H9 (cell line): Measurements from ENCODE around the gene FLVCR2. TPM values are rescaled to one million over a fixed set of nuclear protein-coding genes. Genes with fewer than 3 reads are reported as not detected.

Experiments
- DNase-seq: peaks from one replicate; pipeline ENCODE4 v3.0.0-alpha.2; 2017
- H2AFZ ChIP-seq: one replicate; pipeline ENCODE4 v1.6.1; 2013; ENCODE audit warnings: mild to moderate bottlenecking, low read length, control low read depth, moderate library complexity
- H2AK5ac ChIP-seq: 2 replicates; pipeline ENCODE4 v1.6.1; 2013; ENCODE audit warnings: low read length, control low read depth, mixed read lengths; ENCODE audit not compliant: insufficient read length
- H2BK120ac ChIP-seq: one replicate; pipeline ENCODE4 v1.6.1; 2013; ENCODE audit warnings: low read depth, mild to moderate bottlenecking, low read length, control low read depth, inconsistent platforms; ENCODE audit not compliant: poor library complexity, severe bottlenecking
- H2BK12ac ChIP-seq: 2 replicates; pipeline ENCODE4 v1.6.1; 2013; ENCODE audit warnings: low read length, control low read depth, mixed read lengths, low read depth; ENCODE audit not compliant: insufficient read length
- H2BK15ac ChIP-seq: 2 replicates; pipeline ENCODE4 v1.6.1; 2013; ENCODE audit warnings: low read depth, low read length, control low read depth
- H2BK20ac ChIP-seq: one replicate; pipeline ENCODE4 v1.6.1; 2013; ENCODE audit warnings: low read depth, mild to moderate bottlenecking, low read length, control low read depth, inconsistent platforms; ENCODE audit not compliant: poor library complexity, severe bottlenecking
- H2BK5ac ChIP-seq: 2 replicates; pipeline ENCODE4 v1.6.1; 2013; ENCODE audit warnings: low read length, control low read depth, mixed read lengths; ENCODE audit not compliant: insufficient read length
- H3K14ac ChIP-seq: 2 replicates; pipeline ENCODE4 v1.6.1; 2013; ENCODE audit warnings: low read length, control low read depth; ENCODE audit not compliant: insufficient read depth
- H3K18ac ChIP-seq: 2 replicates; pipeline ENCODE4 v1.6.1; 2013; ENCODE audit warnings: low read depth, mild to moderate bottlenecking, mixed read lengths, low read length, control low read depth; ENCODE audit not compliant: insufficient read length
- H3K23ac ChIP-seq: 2 replicates; pipeline ENCODE4 v1.6.1; 2013; ENCODE audit warnings: low read length, control low read depth, mixed read lengths, low read depth; ENCODE audit not compliant: insufficient read length
- H3K23me2 ChIP-seq: 2 replicates; pipeline ENCODE4 v1.6.1; 2013; ENCODE audit warnings: low read depth, mild to moderate bottlenecking, mixed read lengths, low read length, control low read depth; ENCODE audit not compliant: insufficient read length, poor library complexity, severe bottlenecking
- H3K27ac ChIP-seq: 2 replicates; pipeline ENCODE4 v1.5.1; 2013; ENCODE audit warnings: low read length, control low read depth, mixed read lengths, low read depth; ENCODE audit not compliant: insufficient read length
- H3K27me3 ChIP-seq: 2 replicates; pipeline ENCODE4 v1.6.1; 2013; ENCODE audit warnings: low read length, control low read depth, inconsistent platforms; ENCODE audit not compliant: insufficient read depth
- H3K4ac ChIP-seq: 2 replicates; pipeline ENCODE4 v1.6.1; 2013; ENCODE audit warnings: low read depth, mild to moderate bottlenecking, control low read depth, inconsistent platforms, low read length, moderate library complexity
- H3K4me1 ChIP-seq: 2 replicates; pipeline ENCODE4 v1.6.1; 2013; ENCODE audit warnings: low read length, control low read depth, inconsistent platforms; ENCODE audit not compliant: insufficient read depth
- H3K4me2 ChIP-seq: 2 replicates; pipeline ENCODE4 v1.6.1; 2013; ENCODE audit warnings: low read length, control low read depth, mixed read lengths; ENCODE audit not compliant: insufficient read length, insufficient read depth
- H3K56ac ChIP-seq: 2 replicates; pipeline ENCODE4 v1.6.1; 2013; ENCODE audit warnings: low read depth, mild to moderate bottlenecking, mixed read lengths, low read length, control low read depth; ENCODE audit not compliant: insufficient read length
- H3K79me1 ChIP-seq: 2 replicates; pipeline ENCODE4 v1.6.1; 2013; ENCODE audit warnings: low read depth, mild to moderate bottlenecking, moderate library complexity, low read length, control low read depth, inconsistent platforms; ENCODE audit not compliant: insufficient read depth, poor library complexity, severe bottlenecking
- H3K79me2 ChIP-seq: 2 replicates; pipeline ENCODE4 v1.6.1; 2013; ENCODE audit warnings: low read length, control low read depth, inconsistent platforms; ENCODE audit not compliant: insufficient read depth
- H3K9ac ChIP-seq: 2 replicates; pipeline ENCODE4 v1.6.1; 2013; ENCODE audit warnings: low read length, control low read depth, mixed read lengths; ENCODE audit not compliant: insufficient read length; ENCODE audit errors: extremely low read depth
- H3K9me3 ChIP-seq: one replicate; pipeline ENCODE4 v1.6.1; 2013; ENCODE audit warnings: low read depth, low read length, inconsistent platforms; ENCODE audit not compliant: control insufficient read depth
- H3T11ph ChIP-seq: one replicate; pipeline ENCODE4 v1.6.1; 2013; ENCODE audit warnings: mild to moderate bottlenecking, low read length, control low read depth, inconsistent platforms
- H4K20me1 ChIP-seq: one replicate; pipeline ENCODE4 v1.6.1; 2013; ENCODE audit not compliant: control insufficient read depth, insufficient read length, insufficient read depth
- H4K5ac ChIP-seq: 2 replicates; pipeline ENCODE4 v1.6.1; 2013; ENCODE audit warnings: low read depth, mild to moderate bottlenecking, mixed read lengths, low read length, control low read depth; ENCODE audit not compliant: insufficient read length
- H4K8ac ChIP-seq: replicated peaks from 2 replicates; pipeline ENCODE4 v1.6.1; 2013; ENCODE audit warnings: low read length, control low read depth, mixed read lengths, low read depth; ENCODE audit not compliant: insufficient read length
- H4K91ac ChIP-seq: 2 replicates; pipeline ENCODE4 v1.6.1; 2013; ENCODE audit warnings: low read depth, mild to moderate bottlenecking, moderate library complexity, mixed read lengths, low read length, control low read depth; ENCODE audit not compliant: insufficient read length
- H3K27ac Mint-ChIP-seq, 3 experiments: 2 replicates in 2 of 3; 3 replicates in 1 of 3; pipeline ENCODE4 v1.8.0; 2020 to 2021; ENCODE audit warnings: mixed read lengths in 3 of 3, mild to moderate bottlenecking in 1 of 3, moderate library complexity in 1 of 3
- H3K27me3 Mint-ChIP-seq: 2 replicates; pipeline ENCODE4 v1.8.0; 2021; ENCODE audit warnings: low read depth, mild to moderate bottlenecking, moderate library complexity, mixed read lengths
- H3K36me3 Mint-ChIP-seq, 3 experiments: 2 replicates in 2 of 3; 3 replicates in 1 of 3; pipeline ENCODE4 v1.8.0; 2020 to 2021; ENCODE audit warnings: low read depth in 3 of 3, mixed read lengths in 3 of 3; ENCODE audit not compliant: insufficient read depth in 1 of 3
- H3K4me1 Mint-ChIP-seq, 2 experiments: 2 replicates each; pipeline ENCODE4 v1.8.0; 2020; ENCODE audit warnings: mixed read lengths in 2 of 2
- H3K4me3 Mint-ChIP-seq, 2 experiments: 2 replicates in 1 of 2; 3 replicates in 1 of 2; pipeline ENCODE4 v1.8.0; 2020 to 2021; ENCODE audit warnings: mild to moderate bottlenecking in 2 of 2, mixed read lengths in 2 of 2, moderate library complexity in 1 of 2
- H3K9me3 Mint-ChIP-seq, 2 experiments: 2 replicates in 1 of 2; 3 replicates in 1 of 2; pipeline ENCODE4 v1.8.0; 2020; ENCODE audit warnings: mild to moderate bottlenecking in 2 of 2, mixed read lengths in 2 of 2, moderate library complexity in 1 of 2
- WGBS: extraction: QIAGEN DNeasy Blood & Tissue Kit; methylation state at CpG from one replicate; pipeline ENCODE4 v1.1.7; 2013; ENCODE audit warnings: missing lambda C conversion rate, low lambda C conversion rate, mixed read lengths; ENCODE audit not compliant: insufficient read length; ENCODE audit errors: extremely low coverage; 5-methylcytosine and 5-hydroxymethylcytosine counted together
- total RNA-seq: library from RNA; stranded (reverse); gene quantifications from 2 replicates; pipeline ENCODE4 v1.2.1, GENCODE V29; 2021
- TF ChIP-seq, protein P1 (sequence below): fragments of 200-600 bp; sonication (generic); conservative IDR thresholded peaks from 3 replicates; pipeline ENCODE4 v1.8.0; 2021; ENCODE audit warnings: antibody characterized with exemption, mild to moderate bottlenecking

The FLVCR2 gene
- total RNA-seq, 1 experiment from 2014 or later: 7.1 TPM

DNA sequence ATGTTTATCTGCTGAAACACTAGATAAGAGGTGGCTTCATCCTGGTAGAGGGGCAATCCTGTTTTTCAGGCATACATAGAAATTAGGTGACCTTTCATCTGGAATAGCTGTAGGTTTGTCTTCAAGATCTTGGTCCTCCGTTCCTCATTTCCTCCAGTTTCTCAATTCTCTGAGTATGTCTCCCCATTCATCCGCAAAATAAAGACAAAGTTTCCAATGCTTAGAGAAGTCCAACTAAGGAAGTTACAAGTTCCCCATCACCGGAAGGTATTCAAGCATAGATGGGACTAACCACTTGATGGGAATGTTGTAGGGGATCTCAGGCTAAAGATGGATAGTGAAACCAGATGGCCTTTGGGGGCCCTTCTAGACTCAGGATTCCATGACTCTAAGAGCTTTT, 48.0 kb downstream of the FLVCR2 start:
- TF ChIP-seq, protein P1, sequence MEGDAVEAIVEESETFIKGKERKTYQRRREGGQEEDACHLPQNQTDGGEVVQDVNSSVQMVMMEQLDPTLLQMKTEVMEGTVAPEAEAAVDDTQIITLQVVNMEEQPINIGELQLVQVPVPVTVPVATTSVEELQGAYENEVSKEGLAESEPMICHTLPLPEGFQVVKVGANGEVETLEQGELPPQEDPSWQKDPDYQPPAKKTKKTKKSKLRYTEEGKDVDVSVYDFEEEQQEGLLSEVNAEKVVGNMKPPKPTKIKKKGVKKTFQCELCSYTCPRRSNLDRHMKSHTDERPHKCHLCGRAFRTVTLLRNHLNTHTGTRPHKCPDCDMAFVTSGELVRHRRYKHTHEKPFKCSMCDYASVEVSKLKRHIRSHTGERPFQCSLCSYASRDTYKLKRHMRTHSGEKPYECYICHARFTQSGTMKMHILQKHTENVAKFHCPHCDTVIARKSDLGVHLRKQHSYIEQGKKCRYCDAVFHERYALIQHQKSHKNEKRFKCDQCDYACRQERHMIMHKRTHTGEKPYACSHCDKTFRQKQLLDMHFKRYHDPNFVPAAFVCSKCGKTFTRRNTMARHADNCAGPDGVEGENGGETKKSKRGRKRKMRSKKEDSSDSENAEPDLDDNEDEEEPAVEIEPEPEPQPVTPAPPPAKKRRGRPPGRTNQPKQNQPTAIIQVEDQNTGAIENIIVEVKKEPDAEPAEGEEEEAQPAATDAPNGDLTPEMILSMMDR: no peak
- H4K8ac ChIP-seq: no peak overlapping the region
- H3K14ac ChIP-seq: no peak overlapping the region
- H2BK20ac ChIP-seq: no peak overlapping the region
- Mint-ChIP-seq H3K4me3 (no peak overlapping the region), H3K27me3 (no peaks in the 10 kb centered on the region), H3K36me3 (no peaks in the 10 kb centered on the region; a peak in 1 of 7 replicates), H3K9me3 (no peaks in the 10 kb centered on the region), H3K4me1 (peaks cover 13 to 24% of the 10 kb centered on the region in 2 experiments), H3K27ac (no peak overlapping the region)
- H3K4ac ChIP-seq: no peak overlapping the region
- no peak overlapping the region for H3K23ac ChIP-seq
- no peaks in the 10 kb centered on the region for H3K9me3 ChIP-seq
- H3T11ph ChIP-seq: no peak overlapping the region
- H3K79me2 ChIP-seq: no peaks in the 10 kb centered on the region
- no peak overlapping the region for H2AFZ ChIP-seq
- no peaks in the 10 kb centered on the region for H3K23me2 ChIP-seq
- WGBS: no CpG with 5 or more reads among the region's 3 CpGs
- H3K4me1 ChIP-seq: peaks cover 10% of the 10 kb centered on the region
- H2BK5ac ChIP-seq: no peak overlapping the region
- DNase-seq: no peak
- H2BK12ac ChIP-seq: no peak overlapping the region
- no peaks in the 10 kb centered on the region for H3K79me1 ChIP-seq
- no peak overlapping the region for H3K9ac ChIP-seq
- no peak overlapping the region for H4K5ac ChIP-seq
- H3K4me2 ChIP-seq: no peak overlapping the region
- no peak overlapping the region for H3K56ac ChIP-seq
- H3K27me3 ChIP-seq: no peaks in the 10 kb centered on the region
- H3K18ac ChIP-seq: no peak overlapping the region
- H2BK120ac ChIP-seq: no peak overlapping the region
- H4K91ac ChIP-seq: no peak overlapping the region
- no peak overlapping the region for H2AK5ac ChIP-seq
- H3K27ac ChIP-seq: no peak overlapping the region
- no peak overlapping the region for H2BK15ac ChIP-seq
- H4K20me1 ChIP-seq: no peaks in the 10 kb centered on the region
